HEK293 (cell line): Measurements from ENCODE around the gene HOXC5.
A peak's percentile ranks its signal among the peaks of the same experiment; 100 is the strongest.

Source experiments
- AEBP2 ChIP-seq: fragments of 450-650 bp; formaldehyde crosslinking; IDR thresholded peaks from 2 replicates; pipeline ENCODE4 v1.5.1; 2016; ENCODE audit warnings: missing biosample characterization, missing genetic modification characterization, borderline replicate concordance
- ELK4 ChIP-seq: IDR thresholded peaks from 2 replicates; pipeline ENCODE4 v1.6.1; 2011; ENCODE audit warnings: mild to moderate bottlenecking, low read depth, low read length, borderline replicate concordance
- GFI1B ChIP-seq: fragments of 450-650 bp; formaldehyde crosslinking; IDR thresholded peaks from 2 replicates; pipeline ENCODE4 v1.5.1; 2016; ENCODE audit warnings: missing biosample characterization, missing genetic modification characterization
- GLI2 ChIP-seq: fragments of 450-650 bp; formaldehyde crosslinking; IDR thresholded peaks from 2 replicates; pipeline ENCODE4; 2017; ENCODE audit warnings: missing biosample characterization, missing genetic modification characterization, low read depth, borderline replicate concordance
- HOXA7 ChIP-seq: sonication (generic); formaldehyde crosslinking; IDR thresholded peaks from 2 replicates; pipeline ENCODE4 v1.8.1; 2022; ENCODE audit warnings: missing genetic modification reagents, borderline replicate concordance
- HOXC10 ChIP-seq: sonication (generic); formaldehyde crosslinking; IDR thresholded peaks from 2 replicates; pipeline ENCODE4 v1.8.1; 2023; ENCODE audit warnings: mild to moderate bottlenecking, missing genetic modification reagents
- HOXD13 ChIP-seq: sonication (generic); formaldehyde crosslinking; IDR thresholded peaks from 2 replicates; pipeline ENCODE4 v1.8.0; 2022; ENCODE audit warnings: missing genetic modification reagents, borderline replicate concordance
- PRDM6 ChIP-seq: fragments of 450-650 bp; formaldehyde crosslinking; IDR thresholded peaks from 2 replicates; pipeline ENCODE4 v1.5.1; 2017; ENCODE audit warnings: missing biosample characterization, missing genetic modification characterization
- SP3 ChIP-seq: fragments of 450-650 bp; formaldehyde crosslinking; IDR thresholded peaks from 2 replicates; pipeline ENCODE4 v1.5.1; 2016; ENCODE audit warnings: missing biosample characterization, missing genetic modification characterization
- ZBTB44 ChIP-seq: fragments of 450-650 bp; IDR thresholded peaks from 2 replicates; pipeline ENCODE4 v1.5.1; 2018; ENCODE audit warnings: missing biosample characterization, mild to moderate bottlenecking, missing genetic modification characterization
- ZBTB6 ChIP-seq: fragments of 450-650 bp; formaldehyde crosslinking; IDR thresholded peaks from 2 replicates; pipeline ENCODE4 v1.5.1; 2017; ENCODE audit warnings: missing biosample characterization, missing genetic modification characterization
- ZFP69B ChIP-seq: fragments of 450-650 bp; formaldehyde crosslinking; IDR thresholded peaks from 2 replicates; pipeline ENCODE4 v1.5.1; 2016; ENCODE audit warnings: missing biosample characterization, missing genetic modification characterization
- ZNF146 ChIP-seq: fragments of 450-650 bp; formaldehyde crosslinking; IDR thresholded peaks from 2 replicates; pipeline ENCODE4 v1.5.1; 2016; ENCODE audit warnings: missing biosample characterization, missing genetic modification characterization
- ZNF2 ChIP-seq: fragments of 450-650 bp; formaldehyde crosslinking; IDR thresholded peaks from 2 replicates; pipeline ENCODE4 v1.5.1; 2016; ENCODE audit warnings: missing biosample characterization, missing genetic modification characterization
- ZNF202 ChIP-seq: fragments of 450-650 bp; formaldehyde crosslinking; IDR thresholded peaks from 2 replicates; pipeline ENCODE4 v1.5.1; 2016; ENCODE audit warnings: missing biosample characterization, missing genetic modification characterization, borderline replicate concordance
- ZNF302 ChIP-seq: fragments of 450-650 bp; formaldehyde crosslinking; IDR thresholded peaks from 2 replicates; pipeline ENCODE4 v1.5.1; 2016; ENCODE audit warnings: missing biosample characterization, missing genetic modification characterization, low read depth
- ZNF311 ChIP-seq: fragments of 450-650 bp; formaldehyde crosslinking; IDR thresholded peaks from 2 replicates; pipeline ENCODE4 v1.5.1; 2017; ENCODE audit warnings: missing biosample characterization, missing genetic modification characterization, borderline replicate concordance
- ZNF341 ChIP-seq: fragments of 450-650 bp; formaldehyde crosslinking; IDR thresholded peaks from 2 replicates; pipeline ENCODE4; 2016; ENCODE audit warnings: low read depth, missing biosample characterization, missing genetic modification characterization
- ZNF391 ChIP-seq: fragments of 450-650 bp; formaldehyde crosslinking; IDR thresholded peaks from 2 replicates; pipeline ENCODE4 v1.5.1; 2016; ENCODE audit warnings: low read depth, missing biosample characterization, missing genetic modification characterization, borderline replicate concordance
- ZNF473 ChIP-seq: fragments of 450-650 bp; formaldehyde crosslinking; IDR thresholded peaks from 2 replicates; pipeline ENCODE4 v1.5.1; 2017; ENCODE audit warnings: missing biosample characterization, missing genetic modification characterization
- ZNF510 ChIP-seq: fragments of 450-650 bp; formaldehyde crosslinking; IDR thresholded peaks from 2 replicates; pipeline ENCODE4 v1.5.1; 2018; ENCODE audit warnings: mild to moderate bottlenecking, missing genetic modification characterization, missing biosample characterization; ENCODE audit not compliant: insufficient replicate concordance
- ZNF529 ChIP-seq: fragments of 450-650 bp; formaldehyde crosslinking; IDR thresholded peaks from 2 replicates; pipeline ENCODE4 v1.5.1; 2017; ENCODE audit warnings: missing genetic modification characterization, missing biosample characterization; ENCODE audit not compliant: insufficient replicate concordance
- ZNF544 ChIP-seq: fragments of 450-650 bp; formaldehyde crosslinking; IDR thresholded peaks from 2 replicates; pipeline ENCODE4 v1.5.0; 2017; ENCODE audit warnings: missing biosample characterization, missing genetic modification characterization
- ZNF549 ChIP-seq: fragments of 450-650 bp; IDR thresholded peaks from 2 replicates; pipeline ENCODE4 v1.5.1; 2018; ENCODE audit warnings: missing biosample characterization, missing genetic modification characterization, mild to moderate bottlenecking, inconsistent platforms, moderate library complexity
- ZNF555 ChIP-seq: fragments of 450-650 bp; formaldehyde crosslinking; conservative IDR thresholded peaks from 2 replicates; pipeline ENCODE4 v1.5.1; 2017; ENCODE audit warnings: missing biosample characterization, mild to moderate bottlenecking, missing genetic modification characterization, inconsistent platforms
- ZNF558 ChIP-seq: fragments of 450-650 bp; formaldehyde crosslinking; IDR thresholded peaks from 2 replicates; pipeline ENCODE4 v1.5.1; 2016; ENCODE audit warnings: missing biosample characterization, missing genetic modification characterization
- ZNF561 ChIP-seq: fragments of 450-650 bp; IDR thresholded peaks from 2 replicates; pipeline ENCODE4 v1.5.1; 2018; ENCODE audit warnings: missing biosample characterization, missing genetic modification characterization, borderline replicate concordance
- ZNF580 ChIP-seq: fragments of 450-650 bp; formaldehyde crosslinking; IDR thresholded peaks from 2 replicates; pipeline ENCODE4 v1.5.1; 2016; ENCODE audit warnings: missing biosample characterization, missing genetic modification characterization
- ZNF677 ChIP-seq: fragments of 450-650 bp; IDR thresholded peaks from 2 replicates; pipeline ENCODE4 v1.5.0; 2018; ENCODE audit warnings: missing biosample characterization, mild to moderate bottlenecking, missing genetic modification characterization, moderate library complexity
- ZNF747 ChIP-seq: fragments of 450-650 bp; formaldehyde crosslinking; IDR thresholded peaks from 2 replicates; pipeline ENCODE4 v1.5.1; 2016; ENCODE audit warnings: missing biosample characterization, missing genetic modification characterization
- ZNF768 ChIP-seq: fragments of 450-650 bp; formaldehyde crosslinking; IDR thresholded peaks from 2 replicates; pipeline ENCODE4 v1.5.1; 2018; ENCODE audit warnings: missing biosample characterization, mild to moderate bottlenecking, missing genetic modification characterization
- ZXDB ChIP-seq: fragments of 450-650 bp; formaldehyde crosslinking; IDR thresholded peaks from 2 replicates; pipeline ENCODE4 v1.5.1; 2016; ENCODE audit warnings: missing biosample characterization, missing genetic modification characterization

The HOXC5 gene

GRCh38 chr12:54000116-54001114 lies 32.4 kb upstream of the HOXC5 start, which contains the start of gene HOXC9 (continued):
- TF ChIP-seq ZBTB6 (tag by site-specific recombination) (no peak), ZNF473 (tag by site-specific recombination) (no peak), ZBTB44 (tag by site-specific recombination) (no peak), ZNF561 (no peak), PRDM6 (tag by site-specific recombination) (peak; percentile 70; the same call in 1 of the 2 replicates), ZNF549 (tag by site-specific recombination) (no peak), GFI1B (tag by site-specific recombination) (no peak), ZNF580 (tag by site-specific recombination) (no peak), HOXD13 (CRISPR knock-in tag) (no peak), ZNF529 (tag by site-specific recombination) (no peak), ZNF202 (tag by site-specific recombination) (no peak), ZNF302 (tag by site-specific recombination) (no peak), ZNF558 (tag by site-specific recombination) (no peak), ELK4 (no peak), SP3 (tag by site-specific recombination) (no peak), ZNF747 (no peak), ZNF510 (tag by site-specific recombination) (no peak), GLI2 (tag by site-specific recombination) (no peak), ZNF146 (tag by site-specific recombination) (no peak), HOXA7 (CRISPR knock-in tag) (no peak), ZNF555 (tag by site-specific recombination) (no peak), HOXC10 (CRISPR knock-in tag) (no peak), ZNF544 (tag by site-specific recombination) (no peak), ZXDB (tag by site-specific recombination) (no peak; the same call in 1 of the 2 replicates), ZNF391 (no peak), ZNF768 (no peak; the same call in 1 of the 2 replicates), ZNF311 (tag by site-specific recombination) (no peak), ZFP69B (tag by site-specific recombination) (0 out of 2 replicates have a peak, but pooled peaks have one; percentile 7), ZNF2 (0 out of 2 replicates have a peak, but pooled peaks have one; percentile 31), ZNF341 (tag by site-specific recombination) (no peak), AEBP2 (tag by site-specific recombination) (no peak), ZNF677 (tag by site-specific recombination) (no peak)
